Measurements from ENCODE around the gene HSPA8. TPM values are rescaled to one million over a fixed set of nuclear protein-coding genes. Genes with fewer than 3 reads are reported as not detected.
A peak's percentile ranks its signal among the peaks of the same experiment; 100 is the strongest.
"Not testable (repeated sequence)": the region's sequence is repeated elsewhere in the genome, so short reads cannot be mapped to it uniquely, and the experiment has no call there.

The HSPA8 gene
- 1,349 TPM for total RNA-seq
- long read RNA-seq, transcript HSPA8-201 (8 exons, 2,186 nt), result minor isoform, 7 of 1,274 reads
- long read RNA-seq, transcript HSPA8-208 (3 exons, 740 nt), result minor isoform, 52 of 1,274 reads
- long read RNA-seq, transcript HSPA8-224 (9 exons, 2,463 nt), result major isoform, 1,150 of 1,274 reads
- long read RNA-seq, transcript HSPA8-203 (4 exons, 963 nt), result minor isoform, 6 of 1,274 reads
- long read RNA-seq, partial matches to known transcripts, result 30 of 1,274 reads
- long read RNA-seq, other reads (novel, unspliced or antisense), result 24 of 1,274 reads

DNA sequence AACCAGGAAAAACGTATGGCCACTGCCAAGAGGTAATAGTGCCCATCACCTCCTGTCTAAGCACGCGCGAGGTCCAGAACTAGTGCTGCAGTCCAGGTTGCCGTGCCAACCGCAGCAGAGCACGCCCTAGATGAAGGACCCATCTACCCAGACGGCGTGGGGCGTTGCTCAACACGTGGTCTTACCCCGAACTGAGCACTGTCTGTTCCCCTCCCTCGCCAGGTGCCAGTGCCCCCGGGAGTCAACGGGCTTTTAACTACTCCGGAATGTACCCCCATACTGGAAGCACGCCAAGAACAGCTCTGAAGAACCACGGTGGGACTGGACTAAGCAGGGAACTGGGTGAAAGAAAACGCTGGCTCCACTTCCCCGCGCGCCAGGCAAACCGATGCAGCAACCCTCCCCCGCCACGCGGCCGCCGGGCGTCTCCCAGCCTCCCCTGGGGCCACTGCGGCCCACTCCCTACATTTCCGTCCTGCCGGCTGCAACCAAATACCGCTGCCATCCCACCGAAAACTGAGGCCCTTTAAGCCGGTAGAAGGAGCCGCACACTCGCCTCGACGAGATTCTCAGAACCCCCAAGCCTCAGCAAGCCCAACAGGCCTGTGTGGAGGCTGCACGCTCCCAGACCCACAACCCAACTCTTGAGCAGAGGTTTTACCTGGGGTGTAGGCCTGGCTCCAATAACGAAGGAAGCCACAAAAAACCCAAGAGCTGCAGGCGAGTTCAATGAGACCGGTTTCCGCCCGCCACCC is at the start of gene HSPA8:
Gene HSPA8, minus strand, starts transcription at position 734 of the 755 bp plus-strand sequence. CDS start 812 bp downstream, outside the sequence.
- peak; percentile 87 for DNase-seq (ENCODE audit: missing footprints)
- peak; percentile 6 for ATAC-seq
- intact Hi-C loops (cut with DNase I), result loop anchor here (1.0 to 5.0 kb wide), 2 partner anchors 22 to 41 kb away; no protein-coding TSS in a partner anchor

DNA sequence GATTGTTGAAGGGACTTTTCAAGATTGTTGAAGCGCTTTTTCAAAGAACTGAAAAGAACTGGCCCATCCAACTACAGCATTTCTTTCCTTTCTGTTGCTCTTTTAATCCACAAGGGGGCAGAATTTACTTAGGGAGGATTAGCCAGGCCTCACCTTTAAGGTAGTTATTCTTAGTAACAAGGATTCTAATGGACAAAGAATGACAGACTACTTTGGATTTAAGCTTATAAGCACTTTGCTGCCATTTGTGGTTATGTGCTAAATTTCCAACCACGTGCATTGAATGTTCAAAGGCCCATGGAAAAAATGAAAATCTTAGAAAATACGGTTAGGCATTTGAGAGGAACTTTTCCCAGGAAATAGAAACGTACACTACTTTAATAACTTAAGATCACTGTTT is 49.5 kb upstream of the HSPA8 start:
- intact Hi-C loops (cut with DNase I), result loop anchor here (1.0 to 5.0 kb wide), 3 partner anchors 136 to 367 kb away; no protein-coding TSS in a partner anchor
- DNase-seq (ENCODE audit: missing footprints), result no peak
- peak; percentile 78 for ATAC-seq

GRCh38 chr11:123110397-123110796 is 48.5 kb upstream of the HSPA8 start:
- intact Hi-C loops (cut with DNase I), result loop anchor here (2.0 to 5.0 kb wide), 2 partner anchors 152 to 368 kb away; no protein-coding TSS in a partner anchor
- ATAC-seq, result no peak

DNA sequence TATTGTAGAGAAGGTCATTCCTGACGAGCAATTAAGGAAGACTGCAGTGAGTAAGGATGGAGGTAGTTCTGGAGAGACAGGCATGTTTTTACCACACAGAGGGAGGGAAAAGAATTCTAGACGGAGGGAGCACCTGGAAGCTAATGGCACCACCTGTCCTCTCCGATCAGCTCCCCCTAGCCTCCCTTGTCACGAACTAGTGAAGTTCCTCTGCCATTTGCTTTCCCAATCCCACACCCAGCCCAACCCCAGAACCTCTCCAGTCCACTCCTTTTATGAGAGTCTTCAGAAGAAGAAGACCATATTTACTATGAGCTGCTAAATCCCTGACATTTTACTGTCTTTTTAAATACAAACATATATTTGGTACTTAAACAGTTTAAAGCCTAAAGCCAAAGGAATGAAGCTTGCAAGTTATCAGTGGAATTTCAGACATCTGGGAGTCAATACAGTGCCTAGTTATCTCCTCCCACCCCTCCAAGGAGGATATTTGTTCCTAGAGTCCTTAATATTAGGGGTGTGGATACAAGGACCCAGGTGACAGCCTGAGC is 46.1 kb upstream of the HSPA8 start:
- intact Hi-C loops (cut with DNase I), result no loop called here
- no peak for ATAC-seq
- no peak for DNase-seq (ENCODE audit: missing footprints)

More at GRCh38 chr11:123110397-123110796, 48.5 kb upstream of the HSPA8 start:
- no peak for DNase-seq (ENCODE audit: missing footprints)

- DNase-seq (ENCODE audit: missing footprints) (no peak), ATAC-seq (no peak)
- intact Hi-C loops (cut with DNase I), result loop anchor here (5.0 kb wide), 1 partner anchor 42 kb away; the partner anchor contains the start of gene HSPA8
These were observed 42.8 kb upstream of the HSPA8 start for GRCh38 chr11:123104697-123105096.

DNA sequence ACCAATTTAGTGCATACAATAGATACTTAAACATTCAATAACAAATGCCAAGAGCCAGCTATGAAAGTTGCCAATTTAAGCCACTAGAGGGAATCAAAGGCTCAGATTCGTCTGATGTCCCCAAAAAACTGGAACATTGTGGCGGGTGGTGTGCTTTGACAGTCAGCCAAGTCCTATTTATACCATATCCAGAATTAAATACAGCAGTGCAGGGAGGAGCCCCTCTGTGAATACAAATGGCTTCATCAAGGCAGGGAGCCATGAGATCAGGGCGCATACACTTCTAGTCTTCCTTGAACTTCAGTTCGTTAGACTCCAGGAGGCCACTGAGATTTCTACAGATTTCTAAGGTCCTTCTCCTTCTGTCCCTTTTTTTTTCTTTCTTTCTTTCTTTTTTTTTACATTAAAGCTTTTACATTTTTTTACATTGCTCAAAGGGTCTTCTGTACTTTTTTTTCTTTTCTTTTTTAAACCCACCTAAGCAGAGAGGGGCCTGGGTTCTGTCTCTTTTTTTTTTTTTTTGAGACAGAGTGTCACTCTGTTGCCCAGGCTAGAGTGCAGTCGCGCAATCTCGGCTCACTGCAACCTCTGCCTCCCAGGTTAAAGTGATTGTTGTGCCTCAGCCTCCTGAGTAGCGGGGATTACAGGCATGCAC is 41.5 kb upstream of the HSPA8 start:
- intact Hi-C loops (cut with DNase I), result loop anchor here (5.0 kb wide), 1 partner anchor 41 kb away; the partner anchor contains the start of gene HSPA8

GRCh38 chr11:123100379-123101085 is 38.6 kb upstream of the HSPA8 start:
- intact Hi-C loops (cut with DNase I), result loop anchor here (5.0 kb wide), 1 partner anchor 38 kb away; the partner anchor contains the start of gene HSPA8
- no peak for DNase-seq (ENCODE audit: missing footprints)
- peak; percentile 37 for ATAC-seq

More for the DNA sequence above, 41.5 kb upstream of the HSPA8 start:
- ATAC-seq (peak; percentile 83), DNase-seq (ENCODE audit: missing footprints) (peak; percentile 65)

DNA sequence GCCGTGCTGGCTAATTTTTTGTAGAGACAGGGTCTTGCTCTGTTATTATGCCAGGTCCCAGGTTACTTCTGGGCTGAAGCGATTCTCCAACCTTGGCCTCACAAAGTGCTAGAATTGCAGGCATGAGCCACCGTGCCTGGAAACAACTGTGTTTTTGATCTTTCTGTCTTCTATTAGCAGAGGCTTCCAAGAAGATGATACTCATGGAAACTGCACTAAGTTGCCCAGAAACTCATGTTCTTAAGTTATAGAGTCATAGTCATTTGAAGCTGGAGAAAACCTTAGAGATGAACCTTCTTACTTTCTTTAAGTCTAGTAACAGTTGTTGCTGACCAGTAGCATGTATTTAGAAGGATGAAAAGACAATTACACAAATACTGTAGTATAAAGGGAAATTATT is 37.1 kb upstream of the HSPA8 start:
- intact Hi-C loops (cut with DNase I), result no loop called here
- ATAC-seq (no peak), DNase-seq (ENCODE audit: missing footprints) (no peak)

DNA sequence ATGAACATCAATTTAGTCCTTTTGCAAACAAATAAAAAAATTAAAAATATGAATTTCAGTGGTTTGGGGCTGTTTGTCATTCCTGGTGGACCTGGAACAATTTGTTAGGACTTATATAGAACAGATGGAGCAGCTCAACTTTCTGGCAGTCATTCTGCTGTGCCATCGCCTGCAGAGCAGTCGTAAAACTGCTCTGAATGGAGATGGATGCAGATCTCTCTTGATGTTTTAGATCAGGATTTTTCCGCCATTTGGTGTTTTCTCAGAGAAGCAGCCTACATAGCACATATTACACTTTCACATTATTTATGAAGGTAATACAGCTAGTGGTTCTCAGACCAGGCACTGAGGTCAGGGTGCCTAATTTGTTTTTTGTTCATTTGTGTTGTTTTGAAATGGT is 31.8 kb upstream of the HSPA8 start:
- no peak for DNase-seq (ENCODE audit: missing footprints)
- no peak for ATAC-seq
- intact Hi-C loops (cut with DNase I), result no loop called here

DNA sequence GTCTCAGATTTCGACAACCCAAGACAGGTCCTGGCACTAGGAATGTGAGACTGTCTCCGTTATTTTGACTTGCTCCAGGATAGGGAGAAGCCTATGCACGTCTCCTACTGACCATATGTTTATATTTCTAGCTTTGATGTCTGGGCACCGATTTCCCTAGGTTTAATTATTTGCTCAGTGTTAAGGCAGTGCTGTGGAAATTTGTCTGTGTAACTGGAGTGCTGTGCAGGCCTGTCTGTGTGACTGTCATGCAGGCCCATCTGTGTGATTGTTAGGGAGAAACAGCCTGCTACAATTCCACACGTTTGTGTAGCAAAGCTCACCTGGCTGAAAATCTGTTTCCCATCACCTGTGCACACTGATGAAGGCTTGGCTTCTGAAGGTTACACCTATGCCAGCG is 29.6 kb upstream of the HSPA8 start:
- no peak for ATAC-seq

GRCh38 chr11:123090168-123090567 is 28.2 kb upstream of the HSPA8 start:
- ATAC-seq; intact Hi-C loops (cut with DNase I); DNase-seq (ENCODE audit: missing footprints): not testable (repeated sequence)

More for the DNA sequence above, 29.6 kb upstream of the HSPA8 start:
- intact Hi-C loops (cut with DNase I), result no loop called here
- DNase-seq (ENCODE audit: missing footprints), result no peak

GRCh38 chr11:123088896-123089295 is 27.0 kb upstream of the HSPA8 start:
- ATAC-seq; intact Hi-C loops (cut with DNase I); DNase-seq (ENCODE audit: missing footprints): not testable (repeated sequence)

- DNase-seq (ENCODE audit: missing footprints); intact Hi-C loops (cut with DNase I); ATAC-seq: not testable (repeated sequence)
These were observed 25.7 kb upstream of the HSPA8 start for GRCh38 chr11:123087657-123088056.

DNA sequence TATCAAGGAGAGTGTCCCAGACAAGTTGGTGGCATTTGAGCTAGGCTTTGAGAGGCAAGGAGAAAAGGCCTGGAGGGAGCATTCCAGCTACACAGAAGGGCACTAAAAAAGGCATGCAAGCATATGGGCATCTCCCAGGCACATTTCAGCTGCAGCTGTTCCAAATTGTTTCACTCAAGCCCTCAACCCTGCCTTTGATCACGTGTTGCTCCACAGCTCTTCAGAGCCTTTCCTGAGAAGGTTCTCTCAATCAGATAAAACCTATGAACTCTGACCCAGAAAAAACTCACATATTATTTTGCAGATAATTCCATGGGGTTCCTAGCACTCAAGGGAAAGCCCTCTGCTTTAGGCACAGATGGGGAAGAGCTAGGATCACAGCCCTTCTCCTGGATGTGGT is 24.4 kb upstream of the HSPA8 start:
- DNase-seq (ENCODE audit: missing footprints) (no peak), ATAC-seq (peak; percentile 21)
- intact Hi-C loops (cut with DNase I), result no loop called here

- DNase-seq (ENCODE audit: missing footprints) (no peak), ATAC-seq (no peak)
- intact Hi-C loops (cut with DNase I), result no loop called here
These were observed 23.6 kb upstream of the HSPA8 start for GRCh38 chr11:123085497-123085896.

GRCh38 chr11:123084454-123084853 is 22.5 kb upstream of the HSPA8 start:
- intact Hi-C loops (cut with DNase I), result no loop called here
- no peak for DNase-seq (ENCODE audit: missing footprints)
- no peak for ATAC-seq

DNA sequence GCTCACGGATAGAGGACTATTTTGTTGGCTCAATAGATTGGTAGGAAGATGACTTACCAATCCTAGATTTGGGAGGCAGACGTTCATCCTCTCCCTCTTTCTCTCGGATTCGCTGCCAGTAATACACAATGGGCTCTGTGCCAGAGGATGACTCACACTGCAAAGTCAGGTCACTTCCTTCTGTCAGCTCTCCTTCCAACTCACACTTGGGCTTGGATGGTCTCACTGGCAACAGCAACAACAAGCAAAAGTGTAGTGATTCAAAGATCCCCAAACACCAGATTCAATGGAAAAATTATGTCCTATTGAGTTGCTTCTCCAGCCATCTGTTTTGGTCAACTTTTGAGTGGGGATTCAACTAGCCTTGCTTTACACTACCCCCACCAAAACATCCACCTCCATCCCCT is 21.7 kb upstream of the HSPA8 start:
- intact Hi-C loops (cut with DNase I), result loop anchor here (1.0 kb wide), 1 partner anchor 21 kb away; the partner anchor contains the start of gene HSPA8
- DNase-seq (ENCODE audit: missing footprints), result no peak
- ATAC-seq, result peak; percentile 90

- ATAC-seq (no peak), DNase-seq (ENCODE audit: missing footprints) (no peak)
- intact Hi-C loops (cut with DNase I), result loop anchor here (1.0 kb wide), 1 partner anchor 21 kb away; the partner anchor contains the start of gene HSPA8
These were observed 21.0 kb upstream of the HSPA8 start for GRCh38 chr11:123082977-123083376.
